ENCODE results near the gene DUS3L.
A peak's percentile ranks its signal among the peaks of the same experiment; 100 is the strongest.

The DUS3L gene

GRCh38 chr19:5822181-5822844 lies 31.4 kb upstream of the DUS3L start:
- no peak for DNase-seq

DNA sequence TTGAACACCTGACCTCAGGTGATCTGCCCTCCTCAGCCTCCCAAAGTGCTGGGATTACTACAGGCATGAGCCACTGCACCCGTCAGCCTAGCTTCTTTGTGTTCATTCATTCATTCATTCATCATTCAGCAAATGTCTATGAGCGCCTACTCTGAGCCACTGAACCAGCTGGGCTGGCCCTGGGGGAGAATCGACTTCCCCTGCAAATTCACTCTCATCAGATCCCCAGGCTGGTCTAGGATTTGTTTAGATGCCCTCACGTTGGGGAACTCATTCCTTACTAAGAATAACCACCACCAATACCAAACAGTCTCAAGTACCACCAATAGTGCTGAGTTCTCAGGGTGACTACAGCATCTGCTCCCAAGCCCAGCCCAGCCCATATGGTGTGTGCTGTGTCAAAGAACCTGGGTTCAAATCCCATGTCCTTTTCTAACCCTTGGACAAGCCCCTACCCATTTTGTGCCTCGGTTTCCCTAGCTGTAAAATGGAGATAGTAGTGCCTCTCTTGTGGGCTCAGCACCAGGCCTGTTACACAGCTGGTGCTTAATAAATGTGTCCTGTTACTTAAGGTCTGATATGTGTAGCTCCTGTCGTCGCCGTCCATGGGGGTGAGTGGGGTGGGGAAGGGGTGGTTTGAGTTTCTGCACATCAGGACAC lies 30.7 kb upstream of the DUS3L start:
- no peak for DNase-seq

GRCh38 chr19:5820785-5821184 lies 29.8 kb upstream of the DUS3L start:
- DNase-seq = no peak

DNA sequence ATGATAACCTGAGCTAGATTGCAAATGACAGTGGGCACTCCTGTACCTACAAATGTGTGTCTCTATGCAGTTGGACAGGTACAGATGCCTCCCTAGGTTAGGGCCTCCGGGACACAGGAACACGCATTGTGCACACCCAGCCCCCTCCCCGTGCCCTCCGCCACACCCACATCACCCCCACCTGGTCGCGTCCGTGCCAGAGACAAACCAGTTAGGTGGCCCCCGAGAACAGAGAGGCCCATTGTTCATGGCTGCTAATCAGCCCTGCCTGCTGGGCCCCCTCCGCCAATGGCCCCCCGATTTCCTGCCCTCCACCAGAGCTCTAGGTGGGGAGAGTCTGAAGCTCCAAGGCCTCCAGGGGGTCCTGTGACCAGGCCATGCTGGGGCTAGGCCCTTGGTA lies 27.6 kb upstream of the DUS3L start:
- DNase-seq = no peak

DNA sequence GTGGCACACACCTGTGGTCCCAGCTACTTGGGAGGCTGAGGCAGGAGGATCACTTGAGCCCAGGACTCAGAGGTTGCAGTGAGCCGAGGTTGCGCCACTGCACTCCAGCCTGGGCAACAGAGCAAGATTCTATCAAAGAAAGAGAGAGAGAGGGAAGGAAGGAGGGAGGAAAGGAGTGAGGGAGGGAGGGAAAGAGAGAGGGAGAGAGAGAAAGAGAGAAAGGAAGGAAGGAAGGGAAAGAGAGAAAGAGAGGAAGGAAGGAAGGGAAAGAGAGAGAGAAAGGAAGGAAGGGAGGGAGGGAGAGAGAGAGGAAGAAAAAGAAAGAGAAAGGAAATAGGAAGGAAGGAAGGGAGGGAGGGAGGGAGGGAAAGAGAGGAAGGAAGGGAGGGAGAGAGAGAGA lies 26.3 kb upstream of the DUS3L start:
- DNase-seq = no peak

DNA sequence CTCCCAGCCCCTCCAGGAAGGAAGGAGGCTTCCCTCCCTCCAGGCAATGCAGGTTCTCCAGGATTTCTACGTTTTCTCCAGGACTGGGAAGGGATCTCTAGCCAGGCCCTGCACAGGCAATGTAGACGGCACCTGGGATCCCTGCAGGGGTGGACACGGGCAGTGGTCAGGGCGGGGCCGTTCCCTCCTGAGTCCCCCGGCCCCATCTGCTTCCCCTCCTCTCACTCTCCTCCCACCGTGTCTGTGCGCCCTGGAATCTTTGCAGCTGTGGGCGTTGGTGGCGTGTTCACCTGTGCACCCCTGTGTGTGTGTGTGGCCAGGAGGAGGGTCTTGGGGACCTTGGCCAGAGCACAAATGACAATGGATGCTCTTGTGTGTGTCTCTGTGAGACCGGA lies 23.9 kb upstream of the DUS3L start:
- no peak for DNase-seq

DNA sequence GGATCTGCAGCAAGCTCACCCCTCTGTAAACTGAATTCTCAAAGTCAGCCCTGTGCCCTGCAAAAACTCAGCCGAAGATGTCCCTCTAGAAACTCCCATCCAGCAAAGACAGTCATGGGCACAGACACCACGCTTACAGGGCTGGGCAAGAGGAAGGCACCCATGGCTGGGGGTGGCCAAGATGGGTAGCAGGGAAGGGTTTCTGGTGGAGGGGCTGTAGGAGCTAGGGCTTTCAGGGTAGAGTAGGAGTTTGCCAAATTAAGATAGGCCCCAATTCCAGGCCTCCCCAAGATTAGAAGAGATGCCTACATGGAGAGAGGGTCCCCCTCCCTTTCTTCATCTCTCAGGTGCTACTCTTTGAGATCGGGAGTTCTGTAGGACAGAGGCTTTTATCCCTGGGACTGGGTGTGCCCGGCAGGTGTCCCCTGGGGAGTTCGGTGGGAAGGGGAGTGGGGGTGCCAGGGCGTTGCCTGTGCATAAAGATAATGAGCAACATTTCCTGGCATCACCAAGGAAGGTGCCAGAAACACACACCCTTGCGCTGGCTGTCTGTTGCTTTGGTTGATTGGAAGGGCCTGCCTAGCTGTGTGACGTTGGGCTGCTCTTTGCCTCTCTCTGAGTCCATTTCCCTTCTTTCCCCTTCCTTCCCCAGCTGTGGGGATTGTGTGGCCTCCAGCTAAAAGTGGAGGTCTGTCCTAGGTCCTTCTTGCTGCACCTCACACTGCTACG lies 23.3 kb upstream of the DUS3L start:
- no peak for DNase-seq

- DNase-seq = no peak
Measured at GRCh38 chr19:5811117-5811516, 20.2 kb upstream of the DUS3L start.

DNA sequence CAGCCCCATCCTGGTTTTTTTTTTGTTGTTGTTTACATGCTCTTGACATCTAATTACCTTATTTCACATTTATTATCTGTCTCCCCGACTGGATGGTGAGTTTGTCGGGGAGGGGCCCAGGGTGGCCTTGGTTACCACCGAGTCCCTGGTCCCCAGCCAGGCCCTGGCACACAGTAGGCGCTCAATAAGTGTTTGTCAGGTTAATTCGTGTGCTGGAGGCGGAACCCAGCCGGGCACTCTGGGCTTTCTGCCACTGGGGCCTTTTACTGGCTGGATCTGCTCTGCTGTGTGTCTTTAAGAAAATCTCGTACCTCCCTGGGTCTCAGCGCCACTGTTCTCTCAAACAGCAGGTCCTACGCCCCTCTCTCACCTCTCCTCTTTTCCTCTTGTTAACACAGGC lies 18.5 kb upstream of the DUS3L start:
- no peak for DNase-seq

GRCh38 chr19:5809053-5809452 lies 18.1 kb upstream of the DUS3L start:
- DNase-seq = no peak

- DNase-seq = no peak
Measured at GRCh38 chr19:5808120-5808816, 17.3 kb upstream of the DUS3L start.

- DNase-seq = no peak
Measured at GRCh38 chr19:5806905-5807304, 15.9 kb upstream of the DUS3L start.

DNA sequence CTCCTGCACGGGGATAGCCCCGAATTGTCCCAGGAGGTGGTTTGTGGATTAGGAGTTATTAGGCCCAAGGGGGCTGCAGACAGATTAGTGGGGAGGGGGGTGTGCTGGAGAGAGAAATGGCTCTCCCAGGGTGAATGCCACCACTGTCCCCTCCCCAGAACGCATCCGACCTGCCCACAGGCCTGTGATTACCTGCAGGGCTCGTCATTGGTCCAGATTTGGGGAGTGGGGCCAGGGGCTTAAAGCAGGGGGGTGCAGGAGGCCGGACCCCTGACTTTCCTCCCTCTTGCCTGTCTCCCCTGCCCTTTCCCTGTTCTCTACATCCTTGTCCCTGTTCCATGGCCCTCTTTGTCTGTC lies 15.1 kb upstream of the DUS3L start:
- DNase-seq = no peak

- no peak for DNase-seq
Measured at GRCh38 chr19:5805462-5806132, 14.6 kb upstream of the DUS3L start.

GRCh38 chr19:5804516-5805461 lies 13.8 kb upstream of the DUS3L start, which contains the start of gene NRTN:
Gene NRTN, plus strand, starts transcription at chr19:5805067. Its CDS starts 19,099 bp downstream, at chr19:5824166.
- no peak for DNase-seq

GRCh38 chr19:5803752-5804515 lies 13.0 kb upstream of the DUS3L start:
- peak; percentile 76 for DNase-seq

- DNase-seq = no peak
Measured at GRCh38 chr19:5803441-5803751, 12.4 kb upstream of the DUS3L start.

- DNase-seq = no peak
Measured at GRCh38 chr19:5801796-5802619, 11.0 kb upstream of the DUS3L start.

GRCh38 chr19:5800361-5801270 lies 9.7 kb upstream of the DUS3L start:
- DNase-seq = no peak

All from NCI-H226 (cell line).